K562 (cell line): ENCODE measurements around the gene USP37. TPM values are rescaled to one million over a fixed set of nuclear protein-coding genes. Genes with fewer than 3 reads are reported as not detected.

Experiments
- ATAC-seq: fragments of 200-7000 bp; cut with Tn5 transposase; 3 replicates; pipeline ENCODE4 v1.9.1; 2020; ENCODE audit warnings: moderate library complexity
- BruUV-seq: library from RNA; stranded (reverse); fragments of 400-500 nt; replicated peaks from 2 replicates; lab custom pipeline; 2021; lab: Mats Ljungman, UMichigan
- CTCF ChIA-PET: fragments of 300-600 bp; formaldehyde crosslinking; extraction: SDS; loops from one replicate; lab custom pipeline; 2021; ENCODE audit warnings: low intra/inter-chr PET ratio; lab: Yijun Ruan, JAX
- POLR2A ChIA-PET: fragments of 300-600, 350-650 bp; sonication (Branson Sonifier 250); formaldehyde crosslinking; extraction: SDS; loops from one replicate; lab custom pipeline; 2021; ENCODE audit warnings: antibody characterized with exemption, inconsistent platforms; lab: Yijun Ruan, JAX
- DNase-seq, 4 experiments: peaks; one replicate each; pipeline versions ENCODE4 v3.0.0 to v3.0.0-alpha.2; 2011 to 2018; ENCODE audit warnings: low spot score in 3 of 4, mixed read lengths in 3 of 4; ENCODE audit errors: extremely low read depth in 1 of 4
- FAIRE-seq: peaks from 2 replicates; lab custom pipeline; 2011; peaks lifted over from hg19 to GRCh38; lab: Jason Lieb, UNC
- H2AFZ ChIP-seq: 2 replicates; pipeline ENCODE4 v1.6.0; 2011; ENCODE audit warnings: low read depth, low read length, control low read depth, inconsistent platforms
- H3K27ac ChIP-seq: fragments of 200-600 bp; 3 replicates; pipeline ENCODE4 v1.8.0; 2011; ENCODE audit warnings: low read depth, mild to moderate bottlenecking, control low read depth, inconsistent platforms, low read length, moderate library complexity, mixed read lengths; ENCODE audit errors: extremely low read depth
- H3K27me3 ChIP-seq, 2 experiments: fragments of 300-600 bp in 1 of 2; 2 replicates in 1 of 2; 3 replicates in 1 of 2; pipeline versions ENCODE4 v1.6.0 to v1.8.0; 2011; ENCODE audit warnings: inconsistent platforms in 2 of 2, low read length in 2 of 2, mild to moderate bottlenecking in 1 of 2, mixed read lengths in 1 of 2, moderate library complexity in 1 of 2; ENCODE audit not compliant: control insufficient read depth in 2 of 2, insufficient read depth in 2 of 2
- H3K36me3 ChIP-seq: fragments of 300-600 bp; 3 replicates; pipeline ENCODE4 v1.8.0; 2011; ENCODE audit warnings: mild to moderate bottlenecking, low read length, inconsistent platforms; ENCODE audit not compliant: control insufficient read depth, insufficient read depth
- H3K4me1 ChIP-seq, 2 experiments: fragments of 200-600 bp in 1 of 2; replicated peaks in 1 of 2; 2 replicates in 1 of 2; 3 replicates in 1 of 2; pipeline versions ENCODE4 v1.5.1 to v1.8.0; 2011; ENCODE audit warnings: inconsistent platforms in 2 of 2, low read length in 2 of 2, mild to moderate bottlenecking in 1 of 2, mixed read lengths in 1 of 2, moderate library complexity in 1 of 2; ENCODE audit not compliant: control insufficient read depth in 2 of 2, insufficient read depth in 2 of 2
- H3K4me2 ChIP-seq: 2 replicates; pipeline ENCODE4 v1.6.1; 2011; ENCODE audit warnings: low read length, control low read depth, inconsistent platforms, mixed read lengths; ENCODE audit not compliant: insufficient read depth
- H3K4me3 ChIP-seq: fragments of 200-600 bp; sonication (generic), shearing (Covaris generic); 2 replicates; pipeline ENCODE4 v1.5.1; 2016; ENCODE audit warnings: control low read depth, inconsistent platforms
- H3K79me2 ChIP-seq: fragments of 200-600 bp; 3 replicates; pipeline ENCODE4 v1.8.0; 2011; ENCODE audit warnings: low read length, inconsistent platforms; ENCODE audit not compliant: control insufficient read depth, insufficient read depth
- H3K9ac ChIP-seq, 2 experiments: 2 replicates each; pipeline versions ENCODE4 v1.6.0 to v1.6.1; 2011; ENCODE audit warnings: low read depth in 2 of 2, low read length in 2 of 2, control low read depth in 1 of 2, inconsistent platforms in 1 of 2, mild to moderate bottlenecking in 1 of 2, mixed read lengths in 1 of 2; ENCODE audit not compliant: insufficient read depth in 1 of 2
- H3K9me1 ChIP-seq: one replicate; pipeline ENCODE4 v1.6.0; 2011; ENCODE audit warnings: inconsistent platforms, mild to moderate bottlenecking, low read length, moderate library complexity; ENCODE audit not compliant: control insufficient read depth, insufficient read depth
- H3K9me3 ChIP-seq: replicated peaks from 2 replicates; pipeline ENCODE4 v1.5.1; 2011; ENCODE audit warnings: low read depth, low read length, inconsistent platforms; ENCODE audit not compliant: control insufficient read depth, insufficient read depth
- H4K20me1 ChIP-seq: replicated peaks from 2 replicates; pipeline ENCODE4 v1.6.1; 2011; ENCODE audit warnings: low read length, inconsistent platforms, mixed read lengths; ENCODE audit not compliant: control insufficient read depth, insufficient read depth
- ARID4B ChIP-seq: sonication (generic); formaldehyde crosslinking; IDR thresholded peaks from 2 replicates; pipeline ENCODE4 v1.8.0; 2022; ENCODE audit warnings: mild to moderate bottlenecking, missing genetic modification reagents
- CEBPG ChIP-seq, 3 experiments: fragments of 200-800 bp in 1 of 3; sonication (Bioruptor generic) in 1 of 3; sonication (generic) in 1 of 3; formaldehyde crosslinking in 1 of 3; IDR thresholded peaks in 2 of 3; conservative IDR thresholded peaks in 1 of 3; 2 replicates each; pipeline versions ENCODE4 v1.6.1 to v1.8.0; 2016 to 2022; ENCODE audit warnings: missing compliant biosample characterization in 2 of 3, missing genetic modification characterization in 2 of 3, mild to moderate bottlenecking in 1 of 3, missing genetic modification reagents in 1 of 3
- CSDE1 ChIP-seq, 2 experiments: fragments of 450-650 bp; IDR thresholded peaks; 2 replicates each; pipeline ENCODE4 v1.6.1; 2016; ENCODE audit warnings: mild to moderate bottlenecking in 1 of 2
- ELF1 ChIP-seq: fragments of 200-800 bp; sonication (Bioruptor generic); IDR thresholded peaks from 2 replicates; pipeline ENCODE4 v1.6.1; 2016; ENCODE audit warnings: missing genetic modification characterization, missing compliant biosample characterization
- ESRRB ChIP-seq: fragments of 250-450 bp; sonication (Bioruptor Pico); IDR thresholded peaks from 2 replicates; pipeline ENCODE4 v1.5.0; 2020; ENCODE audit warnings: mild to moderate bottlenecking, moderate library complexity, borderline replicate concordance
- GTF2A2 ChIP-seq: IDR thresholded peaks from 2 replicates; pipeline ENCODE4 v1.6.1; 2016; ENCODE audit warnings: mild to moderate bottlenecking, missing genetic modification characterization, missing compliant biosample characterization
- ILK ChIP-seq: fragments of 450-650 bp; IDR thresholded peaks from 2 replicates; pipeline ENCODE4 v1.6.1; 2016; ENCODE audit warnings: missing genetic modification characterization, low read depth, mild to moderate bottlenecking, missing compliant biosample characterization, moderate library complexity, borderline replicate concordance
- KDM1A ChIP-seq, 2 experiments: fragments of 450-650 bp; IDR thresholded peaks; 2 replicates each; pipeline ENCODE4 v1.6.1; 2016; ENCODE audit warnings: mild to moderate bottlenecking in 2 of 2
- MAZ ChIP-seq, 2 experiments: fragments of 450-650 bp in 1 of 2; sonication (generic) in 1 of 2; formaldehyde crosslinking; IDR thresholded peaks in 1 of 2; conservative IDR thresholded peaks in 1 of 2; 2 replicates each; pipeline versions ENCODE4 v1.4.0 to v1.5.0; 2020; ENCODE audit warnings: mild to moderate bottlenecking in 1 of 2, missing genetic modification reagents in 1 of 2
- MTA2 ChIP-seq: fragments of 450-650 bp; IDR thresholded peaks from 2 replicates; pipeline ENCODE4 v1.6.1; 2016; ENCODE audit warnings: low read depth
- SREBF2 ChIP-seq: sonication (generic); formaldehyde crosslinking; IDR thresholded peaks from 2 replicates; pipeline ENCODE4 v1.4.0; 2020; ENCODE audit warnings: mild to moderate bottlenecking, missing genetic modification reagents
- TCF3 ChIP-seq: sonication (generic); formaldehyde crosslinking; IDR thresholded peaks from 2 replicates; pipeline ENCODE4 v1.4.0; 2020; ENCODE audit warnings: mild to moderate bottlenecking, missing genetic modification reagents
- USF1 ChIP-seq: sonication (generic); formaldehyde crosslinking; IDR thresholded peaks from 2 replicates; pipeline ENCODE4 v1.9.0; 2022; ENCODE audit warnings: mild to moderate bottlenecking, missing genetic modification reagents
- ZNF174 ChIP-seq: fragments of 250-450 bp; sonication (Bioruptor Pico); IDR thresholded peaks from 2 replicates; pipeline ENCODE4 v1.4.0; 2020; ENCODE audit warnings: mild to moderate bottlenecking
- ZNF224 ChIP-seq: sonication (generic); formaldehyde crosslinking; IDR thresholded peaks from 2 replicates; pipeline ENCODE4 v1.8.0; 2022; ENCODE audit warnings: mild to moderate bottlenecking, missing genetic modification reagents
- ZNF253 ChIP-seq: fragments of 250-450 bp; sonication (Bioruptor Pico); conservative IDR thresholded peaks from 2 replicates; pipeline ENCODE4 v1.6.1; 2021; ENCODE audit warnings: mild to moderate bottlenecking
- WGBS: fragments of 100-300 bp; shearing (Covaris generic); methylation state at CpG from one replicate; pipeline ENCODE4 v1.1.6; 2016; ENCODE audit warnings: low coverage, mixed read lengths; ENCODE audit not compliant: insufficient coverage; ENCODE audit errors: missing lambda C conversion rate; 5-methylcytosine and 5-hydroxymethylcytosine counted together
- in situ Hi-C: fragments of 300-500 bp; cut with MboI; formaldehyde crosslinking; loops from 4 replicates; pipeline ENCODE4 v1.15.0; 2018; ENCODE audit warnings: inconsistent platforms, mixed read lengths
- intact Hi-C: fragments of 100-400 bp; cut with micrococcal nuclease; formaldehyde crosslinking; loops from 2 replicates; pipeline ENCODE4 v1.14.2; 2022
- polyA plus RNA-seq, 8 experiments: library from polyadenylated mRNA; depleted of rRNA in 4 of 8; stranded (reverse) in 5 of 8; unstranded in 3 of 8; fragments of >200 nt; fragmentation: Nextera tagmentation in 2 of 8; fragmentation: Illumina TruSeq in 1 of 8; extraction: Ambion mirVana in 2 of 8; extraction: Trizol in 1 of 8; gene quantifications; 2 replicates each; pipeline versions ENCODE4 v1.2.1 to v1.2.3, GENCODE V29; 2011 to 2014; ENCODE audit warnings: inconsistent platforms in 1 of 8, missing spikeins in 1 of 8
- total RNA-seq, 7 experiments: library from RNA; depleted of rRNA in 6 of 7; stranded (reverse); fragments of >200 nt in 6 of 7; fragmentation: Illumina TruSeq in 2 of 7; extraction: Trizol in 2 of 7; gene quantifications; 2 replicates each; pipeline versions ENCODE4 v1.2.1 to v1.2.3, GENCODE V29; 2011 to 2021; ENCODE audit warnings: low replicate concordance in 1 of 7
- TF ChIP-seq, protein P1 (sequence below): fragments of 450-650 bp; IDR thresholded peaks from 2 replicates; pipeline ENCODE4 v1.6.1; 2016; ENCODE audit warnings: mild to moderate bottlenecking

The USP37 gene
- total and polyA plus RNA-seq, 9 of the 15 experiments (the other 6 are each of a cell fraction or from before 2014, with no cell fraction given) = 2.0 to 14.2 (median 8.5) TPM

- Histone ChIP-seq H2AFZ (no peak overlapping the region), H3K9ac (no peak overlapping the region), H4K20me1 (no peaks in the 10 kb centered on the region), H3K4me2 (no peak overlapping the region), H3K36me3 (peaks cover 74% of the 10 kb centered on the region), H3K27ac (no peak overlapping the region), H3K9me1 (no peaks in the 10 kb centered on the region), H3K4me3 (no peak overlapping the region), H3K79me2 (no peaks in the 10 kb centered on the region), H3K9me3 (no peaks in the 10 kb centered on the region), H3K27me3 (no peaks in the 10 kb centered on the region), H3K4me1 (no peaks in the 10 kb centered on the region)
- no TSS peak for BruUV-seq
- WGBS = 85% methylated on average over 2 of the region's 2 CpGs
- CTCF ChIA-PET = no interaction called here
- no peak for FAIRE-seq
- intact Hi-C loops = no loop called here
- POLR2A ChIA-PET = no interaction called here
- in situ Hi-C loops = no loop called here
- DNase-seq = no peak
- ATAC-seq = no peak
- TF ChIP-seq ARID4B (CRISPR knock-in tag) = no peak
- no peak for TF ChIP-seq ESRRB
- TF ChIP-seq ELF1 = no peak
- TF ChIP-seq, protein P1, sequence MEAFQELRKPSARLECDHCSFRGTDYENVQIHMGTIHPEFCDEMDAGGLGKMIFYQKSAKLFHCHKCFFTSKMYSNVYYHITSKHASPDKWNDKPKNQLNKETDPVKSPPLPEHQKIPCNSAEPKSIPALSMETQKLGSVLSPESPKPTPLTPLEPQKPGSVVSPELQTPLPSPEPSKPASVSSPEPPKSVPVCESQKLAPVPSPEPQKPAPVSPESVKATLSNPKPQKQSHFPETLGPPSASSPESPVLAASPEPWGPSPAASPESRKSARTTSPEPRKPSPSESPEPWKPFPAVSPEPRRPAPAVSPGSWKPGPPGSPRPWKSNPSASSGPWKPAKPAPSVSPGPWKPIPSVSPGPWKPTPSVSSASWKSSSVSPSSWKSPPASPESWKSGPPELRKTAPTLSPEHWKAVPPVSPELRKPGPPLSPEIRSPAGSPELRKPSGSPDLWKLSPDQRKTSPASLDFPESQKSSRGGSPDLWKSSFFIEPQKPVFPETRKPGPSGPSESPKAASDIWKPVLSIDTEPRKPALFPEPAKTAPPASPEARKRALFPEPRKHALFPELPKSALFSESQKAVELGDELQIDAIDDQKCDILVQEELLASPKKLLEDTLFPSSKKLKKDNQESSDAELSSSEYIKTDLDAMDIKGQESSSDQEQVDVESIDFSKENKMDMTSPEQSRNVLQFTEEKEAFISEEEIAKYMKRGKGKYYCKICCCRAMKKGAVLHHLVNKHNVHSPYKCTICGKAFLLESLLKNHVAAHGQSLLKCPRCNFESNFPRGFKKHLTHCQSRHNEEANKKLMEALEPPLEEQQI = no peak
- TF ChIP-seq SREBF2 = no peak
- no peak for TF ChIP-seq CSDE1 (IDR thresholded peaks at IDR 0.05)
- no peak for TF ChIP-seq MAZ (CRISPR knock-in tag; conservative IDR thresholded peaks at IDR 0.05 in 1 of 2, IDR thresholded peaks at IDR 0.05 in 1 of 2)
- no peak for TF ChIP-seq ZNF253 (CRISPR knock-in tag)
- no peak for TF ChIP-seq TCF3 (CRISPR knock-in tag)
- no peak for TF ChIP-seq ILK
- TF ChIP-seq CEBPG (CRISPR knock-in tag; IDR thresholded peaks at IDR 0.05) = no peak
- TF ChIP-seq CEBPG (tag; conservative IDR thresholded peaks at IDR 0.05 in 1 of 2, IDR thresholded peaks at IDR 0.05 in 1 of 2) = no peak
- no peak for TF ChIP-seq MTA2
- TF ChIP-seq ZNF224 (CRISPR knock-in tag) = no peak
- no peak for TF ChIP-seq USF1
- TF ChIP-seq ZNF174 = no peak
- no peak for TF ChIP-seq GTF2A2 (tag)
- TF ChIP-seq KDM1A (IDR thresholded peaks at IDR 0.05) = no peak
Measured at GRCh38 chr2:218478544-218478943, 89.6 kb downstream of the USP37 start.
